Measurements from ENCODE around the gene ARFRP1.

Gene ARFRP1, protein sequence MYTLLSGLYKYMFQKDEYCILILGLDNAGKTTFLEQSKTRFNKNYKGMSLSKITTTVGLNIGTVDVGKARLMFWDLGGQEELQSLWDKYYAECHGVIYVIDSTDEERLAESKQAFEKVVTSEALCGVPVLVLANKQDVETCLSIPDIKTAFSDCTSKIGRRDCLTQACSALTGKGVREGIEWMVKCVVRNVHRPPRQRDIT

DNA sequence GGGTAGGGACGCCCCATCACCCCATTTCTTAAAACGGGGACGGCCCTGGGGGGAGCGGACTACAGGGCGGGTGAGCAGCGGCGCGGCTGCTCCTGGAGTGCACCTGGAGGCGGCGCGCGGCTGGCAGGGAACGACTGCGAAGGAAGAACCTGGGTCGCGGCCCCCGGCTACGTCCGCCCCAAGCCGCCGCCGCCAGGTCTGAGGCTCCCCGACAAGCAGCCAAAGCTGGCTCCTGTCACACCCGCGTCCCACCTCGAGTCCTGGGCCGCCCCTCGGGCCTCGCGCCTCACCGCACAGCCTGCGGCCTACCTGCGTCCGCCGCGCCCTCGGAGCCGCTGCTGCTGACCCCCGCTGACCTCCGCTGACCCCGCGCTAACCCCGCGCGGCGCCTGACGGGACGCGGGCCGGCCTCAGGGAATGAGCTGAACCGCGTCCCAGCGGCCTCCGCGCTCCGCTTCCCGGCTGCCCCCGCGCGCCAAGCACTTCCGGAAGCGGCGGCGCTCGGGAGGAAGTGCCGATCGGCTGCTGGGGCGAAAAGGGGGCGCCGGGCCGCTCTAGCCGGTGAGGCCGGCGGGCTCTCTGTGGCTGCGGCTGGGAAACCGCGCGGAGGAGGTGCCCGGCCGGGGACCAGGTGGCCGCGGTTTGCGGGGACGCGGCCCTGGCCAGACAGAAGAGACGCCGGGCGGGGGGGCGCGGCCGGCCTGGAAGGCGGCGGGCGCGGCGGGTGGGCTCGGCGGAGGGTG, at the start of gene ARFRP1, which contains the start of gene ZGPAT:
Gene ARFRP1 (minus strand): TSS at position 419 of the 743 bp plus-strand sequence. CDS start 885 bp downstream, outside the sequence.
Gene ZGPAT (plus strand): TSS at position 482 of the 743 bp plus-strand sequence. CDS start 542 bp downstream, outside the sequence.
- peak; percentile 47 for DNase-seq

DNA sequence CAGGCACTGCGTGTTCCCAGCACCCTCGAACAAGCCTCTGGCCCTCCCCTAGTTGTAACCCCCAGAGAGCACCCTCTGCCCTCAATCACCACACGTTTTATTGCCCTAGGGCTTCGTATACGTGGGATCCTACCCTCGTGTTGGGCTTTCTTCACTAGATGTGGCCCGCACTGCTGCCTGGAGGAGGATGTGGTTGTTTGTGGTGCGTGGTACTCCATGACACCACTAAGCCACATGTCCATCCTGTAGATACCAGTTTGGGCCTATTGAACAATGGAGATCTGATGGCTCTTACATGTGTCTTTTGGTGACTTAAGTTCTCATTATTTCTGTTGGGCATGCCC, 48.8 kb upstream of the ARFRP1 start:
- DNase-seq: no peak

DNA sequence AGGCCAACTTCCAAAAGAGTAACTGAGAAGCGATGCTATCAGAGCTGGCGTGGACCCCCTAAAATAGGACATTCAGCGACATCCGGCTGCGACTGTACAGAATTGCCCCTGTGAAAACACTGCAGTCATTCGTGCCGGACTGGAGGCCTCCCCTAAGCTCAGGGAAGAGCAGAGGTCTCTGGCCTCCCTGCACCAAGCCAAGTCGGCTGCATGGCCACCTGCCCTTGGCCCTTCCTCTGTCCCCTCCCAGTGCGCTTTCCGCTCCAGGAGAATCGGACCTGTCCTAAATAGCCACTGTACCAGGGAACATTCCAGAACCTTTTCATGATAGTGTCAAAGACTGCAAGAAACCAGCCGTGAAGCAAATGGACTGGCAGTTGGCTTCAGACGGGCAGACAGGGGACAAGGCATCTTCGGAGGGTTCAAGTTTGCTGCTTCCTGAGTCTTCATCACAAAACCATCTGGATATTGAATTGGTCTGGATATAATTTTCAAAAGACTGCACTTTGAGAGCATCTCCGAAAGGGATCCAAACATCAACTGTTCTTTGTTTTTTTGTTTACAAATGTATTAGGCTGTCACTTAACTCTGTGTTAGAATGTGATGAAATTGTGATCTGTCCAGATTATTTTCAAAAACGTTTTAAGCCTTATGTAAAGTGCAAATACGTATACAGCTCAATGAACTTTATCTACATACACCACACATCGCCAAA, 48.3 kb upstream of the ARFRP1 start:
- no peak for DNase-seq

DNA sequence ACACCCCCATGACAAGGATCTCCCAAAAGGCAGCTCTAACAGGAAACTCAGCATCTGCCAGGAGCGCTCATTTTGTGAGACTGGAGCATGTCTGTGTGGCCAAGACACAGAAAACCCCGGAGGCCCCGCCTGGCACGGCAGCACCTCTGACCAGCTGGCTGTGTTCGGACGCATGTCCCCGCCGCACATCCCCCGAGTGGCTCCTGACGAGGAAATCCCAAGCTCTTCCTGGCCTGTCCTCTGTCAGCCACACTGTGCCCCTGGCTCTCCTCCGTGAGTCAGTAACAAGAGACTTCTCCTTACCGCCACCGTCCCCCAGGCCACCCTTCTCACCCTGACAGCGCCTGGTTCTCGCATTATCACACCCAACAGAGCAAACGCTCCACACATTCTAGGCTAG, 46.2 kb upstream of the ARFRP1 start:
- DNase-seq: no peak

DNA sequence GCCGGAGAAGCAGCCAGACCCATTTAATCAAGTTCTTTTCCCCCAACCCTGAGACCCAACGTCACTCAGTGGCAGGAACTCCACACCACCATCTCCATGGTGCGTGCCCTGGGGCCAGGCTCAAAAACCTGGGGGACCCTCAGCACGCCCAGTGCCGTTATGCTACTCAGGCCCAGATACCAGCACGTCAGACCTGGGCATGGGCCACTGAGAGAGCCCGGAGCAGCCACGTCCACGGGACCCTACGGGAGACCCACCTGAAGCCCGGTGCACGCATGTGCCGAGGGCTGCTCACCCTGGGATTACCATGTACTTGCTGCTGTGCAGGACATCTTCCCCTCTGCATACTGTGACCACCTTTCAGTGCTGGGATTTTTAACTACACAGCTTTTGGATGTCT, 45.6 kb upstream of the ARFRP1 start:
- no peak for DNase-seq

DNA sequence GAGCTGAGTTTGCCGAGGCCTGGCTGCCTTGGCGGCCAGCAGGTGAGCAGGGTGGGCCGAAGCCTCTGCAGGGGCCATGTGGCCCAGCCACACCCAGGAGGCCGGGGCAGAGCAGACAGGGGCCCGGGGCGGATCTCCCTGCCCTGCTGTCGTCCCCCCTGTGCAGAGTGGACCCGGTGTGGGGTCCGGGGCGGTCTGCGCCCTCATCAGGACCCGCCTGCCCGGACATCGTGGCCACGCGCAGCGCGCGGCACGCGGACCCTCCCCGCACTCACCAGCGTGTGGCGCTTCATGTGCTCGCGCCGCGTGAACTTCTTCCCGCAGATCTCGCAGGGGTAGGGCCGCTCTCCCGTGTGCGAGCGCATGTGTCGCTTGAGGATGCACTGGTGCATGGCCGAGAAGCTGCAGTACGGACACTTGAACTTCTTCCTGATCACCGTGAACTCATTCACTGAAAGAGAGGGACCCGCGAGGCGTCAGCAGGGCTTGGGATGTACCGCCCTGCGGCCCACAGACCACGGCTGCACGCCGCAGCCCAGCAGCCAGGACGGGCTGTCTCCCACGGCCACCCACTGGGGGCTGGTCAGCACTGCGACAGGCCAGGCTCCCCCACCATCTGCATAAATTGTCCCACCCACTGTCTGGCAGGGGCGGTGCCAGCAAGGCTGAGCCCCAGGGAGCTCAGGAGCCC, 44.8 kb upstream of the ARFRP1 start:
- DNase-seq: no peak

DNA sequence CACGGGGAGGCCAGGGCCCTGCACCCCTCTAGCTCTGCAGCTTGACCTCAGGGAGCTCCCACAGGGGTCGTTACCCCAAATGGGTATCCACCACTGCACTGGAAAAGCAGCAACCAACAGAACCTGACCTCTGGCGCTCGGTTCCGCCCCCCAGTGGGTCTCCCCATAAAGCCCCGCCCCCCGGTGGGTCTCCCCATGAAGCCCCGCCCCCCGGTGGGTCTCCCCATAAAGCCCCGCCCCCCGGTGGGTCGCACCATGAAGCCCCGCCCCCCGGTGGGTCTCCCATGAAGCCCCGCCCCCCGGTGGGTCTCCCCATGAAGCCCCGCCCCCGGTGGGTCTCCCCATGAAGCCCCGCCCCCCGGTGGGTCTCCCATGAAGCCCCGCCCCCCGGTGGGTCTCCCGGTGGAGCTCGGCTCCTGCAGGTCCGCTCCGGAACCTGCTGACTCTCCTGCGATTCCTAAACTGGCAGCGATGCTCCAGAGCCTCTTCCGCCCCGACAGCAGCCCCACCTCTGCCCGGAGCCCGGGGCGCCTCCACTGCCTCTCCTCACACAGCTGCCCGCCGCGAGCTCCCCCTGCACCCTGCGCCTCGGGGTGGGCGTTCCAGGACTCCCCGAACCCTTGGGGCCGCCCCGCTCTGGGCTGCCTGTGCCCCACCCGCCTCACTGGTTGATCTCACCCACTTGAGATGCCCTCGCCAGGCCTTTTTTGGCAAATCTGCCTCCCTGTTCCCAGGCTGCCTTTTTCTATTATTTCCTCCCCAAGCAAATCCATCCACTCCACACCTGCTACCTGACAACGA, 43.9 kb upstream of the ARFRP1 start:
- no peak for DNase-seq

DNA sequence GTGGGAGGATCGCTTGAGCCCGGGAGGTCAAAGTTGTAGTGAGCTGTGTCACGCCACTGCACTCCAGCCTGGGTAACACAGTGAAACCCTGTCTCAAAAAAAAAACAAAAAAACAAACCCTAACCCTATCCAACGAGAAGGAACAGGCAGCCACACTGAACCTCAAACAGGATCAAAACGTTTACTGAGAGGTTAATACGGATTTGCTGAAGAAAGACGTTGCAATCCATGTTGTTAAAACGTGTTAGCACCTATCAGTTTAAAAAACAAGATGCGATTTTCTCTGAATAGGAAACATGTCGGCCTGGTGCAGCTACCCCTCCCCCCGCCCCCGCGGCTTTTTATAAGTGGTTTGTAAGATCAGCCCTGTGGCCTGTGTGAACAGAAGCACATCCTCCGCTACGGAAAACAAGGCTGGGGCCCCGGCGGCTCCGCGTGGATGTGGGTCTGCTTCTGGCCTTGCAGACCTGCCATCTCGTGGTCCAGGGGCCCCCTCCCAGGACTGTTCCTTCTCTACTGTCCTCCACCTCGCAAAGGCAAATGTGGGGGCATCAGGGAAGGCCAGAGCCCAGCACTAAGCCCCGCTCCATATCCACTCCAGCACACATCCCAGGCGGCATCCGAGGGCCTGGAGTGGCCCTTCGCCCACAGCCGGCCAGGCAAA, 43.2 kb upstream of the ARFRP1 start:
- no peak for DNase-seq

DNA sequence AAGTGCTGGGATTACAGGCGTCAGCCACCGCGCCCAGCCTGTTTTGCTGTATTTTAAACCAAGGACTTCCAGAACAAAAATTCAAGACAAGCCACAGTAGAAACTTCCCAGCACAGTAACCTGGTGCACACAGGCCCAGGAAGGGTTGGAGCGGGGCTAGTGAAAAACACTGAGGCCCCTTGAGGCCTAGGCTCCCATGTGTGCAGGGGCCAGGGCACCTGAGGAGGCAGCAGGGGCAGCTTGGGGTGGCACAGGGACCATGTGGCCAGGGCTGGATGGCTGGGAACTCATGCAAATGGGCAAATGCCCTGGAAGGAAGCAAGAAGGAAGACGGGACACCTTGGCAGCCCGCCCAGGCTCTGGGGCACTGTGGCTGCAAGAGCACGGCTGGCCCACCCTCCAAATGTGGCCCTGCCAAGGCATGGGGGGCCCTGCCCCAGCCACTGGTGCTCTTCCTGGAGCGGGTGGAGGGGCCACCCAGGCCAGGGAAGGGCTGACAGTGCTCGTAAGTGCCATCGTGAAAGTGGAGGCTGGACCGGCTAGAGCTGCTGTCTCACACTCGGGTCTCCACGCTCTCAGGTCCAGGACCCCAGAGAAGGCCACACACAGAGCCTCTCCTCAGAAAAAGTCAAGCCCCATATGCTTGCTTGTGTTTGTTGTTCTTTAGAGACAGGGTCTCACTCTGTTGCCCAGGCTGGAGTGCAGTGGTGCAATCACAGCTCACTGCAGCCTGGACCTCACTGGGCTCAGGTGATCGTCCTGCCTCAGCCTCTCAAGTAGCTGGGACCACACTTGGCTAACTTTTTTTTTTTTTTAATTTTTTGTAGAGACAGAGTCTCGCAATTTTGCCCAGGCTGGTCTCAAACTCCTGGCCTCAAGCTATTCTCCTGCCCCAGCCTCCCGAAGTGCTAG, 42.1 kb upstream of the ARFRP1 start:
- no peak for DNase-seq

DNA sequence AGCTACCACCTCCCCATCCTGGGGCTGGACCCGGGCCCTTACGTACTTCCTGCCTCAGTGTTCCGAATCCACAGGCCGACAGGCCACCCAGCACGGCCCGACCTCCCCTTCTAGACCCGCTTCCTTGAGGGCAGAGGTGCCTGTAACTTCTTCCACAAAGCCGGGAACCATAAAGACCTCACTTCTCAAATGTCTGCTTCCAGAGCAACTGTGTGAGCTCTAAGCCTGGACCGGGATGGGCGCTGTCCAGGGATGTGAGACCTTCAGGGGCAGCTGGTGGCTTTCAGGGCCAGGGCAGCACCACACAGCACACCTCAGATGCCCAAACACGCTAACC, 41.1 kb upstream of the ARFRP1 start:
- no peak for DNase-seq

DNA sequence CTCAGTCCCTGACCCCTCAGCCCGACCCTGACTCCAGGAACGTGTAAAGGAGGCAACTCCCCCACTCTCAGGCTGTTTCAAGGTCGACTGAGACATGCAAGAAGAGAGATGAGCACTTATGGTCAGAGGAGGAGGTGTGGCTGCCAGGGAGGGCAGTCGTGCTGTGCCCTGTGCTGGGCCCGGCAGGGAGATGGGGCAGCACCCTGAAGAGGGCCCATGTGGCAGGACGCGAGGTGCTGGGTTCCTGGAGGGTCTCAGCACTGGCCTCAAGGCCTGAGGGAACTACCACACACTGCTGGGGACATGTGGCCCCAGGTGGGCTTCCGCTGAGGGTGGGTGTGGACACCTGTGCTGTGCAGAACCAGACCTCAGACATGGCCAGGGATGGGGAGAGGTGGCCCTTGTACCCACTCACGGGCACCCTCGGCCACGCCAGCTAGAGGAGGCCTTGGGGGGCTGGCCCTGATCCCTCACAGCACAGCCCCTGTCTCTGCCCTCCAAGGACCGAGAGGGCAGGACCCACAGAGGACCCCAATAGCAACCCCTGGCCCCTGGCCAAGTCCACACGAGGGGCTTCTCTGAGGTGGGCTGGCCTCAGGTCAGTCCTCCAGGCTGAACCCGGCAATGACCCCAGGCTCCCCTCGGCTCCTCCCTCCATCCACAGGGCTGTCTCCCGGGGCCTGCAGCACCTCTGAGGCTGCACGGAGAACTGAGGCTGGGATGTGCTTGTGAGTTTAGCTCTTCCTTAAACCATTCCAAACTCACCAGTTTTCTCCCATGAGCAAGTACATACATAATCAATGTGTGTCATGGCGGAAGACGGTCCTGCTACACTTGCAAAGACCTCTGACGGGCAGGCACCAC, 40.5 kb upstream of the ARFRP1 start:
- no peak for DNase-seq

DNA sequence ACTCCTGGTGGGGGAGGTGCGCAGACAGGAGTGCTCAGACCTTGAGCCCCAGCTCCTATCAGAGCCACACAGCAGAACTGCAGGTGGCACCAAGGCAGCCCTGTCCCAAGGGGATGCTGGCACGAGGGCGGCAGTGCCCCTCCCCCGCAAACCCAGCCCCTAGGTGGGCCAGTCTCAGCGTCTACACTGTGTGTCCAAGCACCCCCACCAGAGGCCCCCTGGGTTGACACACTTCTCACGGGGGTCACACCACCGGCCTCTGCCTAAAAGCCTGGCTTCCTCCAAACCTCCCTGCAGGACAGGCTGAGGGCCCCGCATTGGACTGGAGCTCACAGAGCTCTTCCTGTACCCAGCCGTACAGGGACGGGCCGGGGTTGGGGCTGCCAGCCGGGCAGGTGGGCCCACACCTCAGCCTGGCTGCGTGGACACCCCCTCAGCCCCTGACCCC, 39.9 kb upstream of the ARFRP1 start:
- DNase-seq: no peak

DNA sequence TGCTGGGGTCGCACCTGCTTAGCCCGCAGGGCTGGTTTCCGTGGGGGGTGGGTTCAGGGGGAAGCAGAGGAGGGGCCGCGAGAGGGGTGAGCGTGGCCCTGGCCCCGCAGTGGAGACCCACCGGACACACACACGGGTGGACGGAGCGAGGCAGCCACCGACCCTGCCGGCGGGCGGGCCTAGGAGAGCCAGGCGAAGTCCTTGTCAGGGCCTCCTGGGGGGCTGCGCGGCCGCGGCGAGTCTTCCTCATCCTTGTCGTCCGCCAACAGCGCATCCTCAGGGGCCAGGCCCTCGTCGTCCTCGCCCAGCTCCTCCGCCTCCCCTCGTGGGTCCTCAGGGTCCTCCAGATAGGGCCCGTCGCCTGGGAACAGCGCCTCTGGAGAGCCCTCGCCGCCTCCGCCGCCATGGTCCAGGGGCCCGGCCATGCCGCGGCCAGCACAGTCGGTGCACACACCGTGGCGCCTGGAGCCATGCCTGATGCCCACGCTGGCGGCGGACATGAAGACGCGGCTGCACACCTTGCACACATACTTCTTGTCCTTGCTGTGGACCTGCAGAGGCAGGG, 39.1 kb upstream of the ARFRP1 start:
- DNase-seq: no peak

DNA sequence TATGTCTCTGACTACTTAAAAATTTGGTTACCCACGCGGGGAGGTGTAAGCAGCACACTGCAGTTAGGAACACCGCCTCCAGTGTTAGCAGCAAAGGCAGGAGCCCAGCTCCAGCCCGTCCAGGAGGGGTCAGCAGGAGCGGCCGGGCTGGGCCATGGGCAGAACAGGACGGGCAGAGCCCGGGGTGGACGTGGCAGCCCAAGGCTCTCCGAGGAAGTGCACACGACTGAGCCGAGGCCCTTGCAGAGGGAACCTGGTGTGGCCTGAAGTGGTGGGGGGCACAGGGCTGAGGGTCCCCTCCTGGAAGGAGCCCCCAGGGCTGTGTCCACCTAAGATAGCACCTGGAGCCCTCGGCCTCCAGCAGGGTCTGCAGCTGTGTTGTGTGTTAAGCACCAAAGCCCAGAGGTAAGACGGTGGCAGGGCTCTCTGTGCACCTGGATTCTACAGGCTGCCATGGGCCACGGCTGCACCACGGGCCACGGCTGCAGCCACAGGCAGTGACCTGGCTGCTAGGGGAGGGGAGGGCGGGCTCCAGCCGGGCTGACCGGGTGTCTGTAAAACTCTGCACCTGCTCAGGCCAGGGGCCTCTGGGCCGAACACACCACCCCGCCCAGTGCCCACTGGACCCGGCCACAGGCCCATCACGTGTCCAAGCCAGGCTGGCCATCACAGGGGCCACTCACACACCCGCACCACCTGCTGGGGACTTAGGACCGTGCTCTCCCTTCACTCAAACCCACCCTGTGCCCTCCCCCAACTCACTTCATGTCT, 38.4 kb upstream of the ARFRP1 start:
- no peak for DNase-seq

DNA sequence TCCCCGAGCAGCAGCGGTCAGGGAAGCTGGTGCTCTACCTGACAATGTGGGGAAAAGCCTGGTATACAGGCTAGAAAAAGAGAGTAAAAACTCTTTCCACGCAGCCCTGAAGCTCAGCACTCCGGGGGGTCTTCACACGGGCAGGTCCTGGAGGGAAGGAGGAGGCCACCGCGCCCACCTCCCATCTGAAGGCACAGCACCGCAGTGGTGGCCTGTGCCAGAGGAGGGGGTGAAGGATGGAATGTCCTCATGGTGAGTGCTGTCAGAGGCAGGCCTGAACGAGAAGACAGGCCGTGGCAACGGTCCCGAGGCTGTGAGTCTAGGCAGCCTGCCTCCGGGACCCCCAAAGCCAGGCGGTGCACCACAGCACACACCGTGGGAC, 37.6 kb upstream of the ARFRP1 start:
- DNase-seq: no peak

DNA sequence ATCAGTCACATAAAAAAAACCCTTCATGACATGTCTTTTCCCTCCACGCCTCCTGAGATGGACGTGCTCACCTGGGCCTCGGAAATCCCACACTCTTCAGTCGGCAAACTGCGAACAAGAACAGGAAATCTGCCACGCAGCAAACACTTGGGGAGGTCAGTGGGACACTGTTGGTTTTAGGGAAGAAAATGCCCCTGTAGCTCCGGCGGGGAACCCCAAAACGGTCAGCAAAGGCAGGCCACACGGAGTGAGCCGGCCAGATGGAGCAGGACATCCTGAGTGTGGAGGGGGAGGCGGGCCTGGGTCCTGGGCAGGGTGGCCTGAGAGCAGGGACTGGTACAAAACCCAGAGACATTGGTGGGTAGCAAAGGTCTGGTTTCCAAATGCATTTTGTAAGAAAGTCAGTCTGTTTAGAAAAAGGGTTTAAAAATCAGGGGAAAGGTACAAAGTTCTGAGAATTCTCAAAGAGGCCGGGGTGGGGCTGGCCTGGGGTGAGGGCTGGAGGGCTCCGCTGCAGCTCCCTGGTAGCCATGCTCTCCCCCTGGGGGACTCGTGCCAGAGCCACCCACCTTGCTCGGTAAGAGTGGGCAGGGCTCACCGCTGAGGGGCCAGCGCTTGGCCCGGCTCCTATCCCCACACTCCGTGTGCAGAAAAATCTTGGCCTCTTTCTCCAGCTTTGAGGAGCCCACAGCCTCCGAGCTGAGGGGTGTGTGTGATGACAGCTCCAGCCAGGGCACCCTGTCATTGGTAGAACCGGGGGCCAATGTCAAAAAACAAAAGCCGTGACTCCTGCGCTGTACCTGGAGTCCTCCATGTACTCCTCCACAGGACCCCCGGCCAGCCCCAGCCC, 37.0 kb upstream of the ARFRP1 start:
- no peak for DNase-seq

DNA sequence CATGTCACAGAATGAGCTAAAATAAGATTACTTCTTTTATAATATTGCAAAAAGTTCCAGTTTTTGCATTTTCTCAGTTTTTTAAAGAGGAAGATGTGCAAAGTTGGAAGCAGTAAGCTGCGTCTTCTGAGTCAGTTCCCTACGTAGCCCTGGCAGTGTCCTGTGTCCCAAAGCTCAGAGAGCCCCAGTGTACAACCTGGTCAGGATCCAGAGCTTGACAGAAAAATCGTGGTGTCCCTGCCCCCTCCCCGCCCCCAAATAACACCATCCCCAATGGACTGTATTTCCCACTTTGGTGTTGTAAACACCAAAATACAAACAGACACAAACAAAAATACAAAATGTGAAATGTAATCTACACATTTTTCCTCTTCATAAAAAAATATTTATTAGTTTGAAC, 36.4 kb upstream of the ARFRP1 start:
- no peak for DNase-seq
